K562 (cell line): Measurements from ENCODE around the gene LRRC74B. TPM values are rescaled to one million over a fixed set of nuclear protein-coding genes. Genes with fewer than 3 reads are reported as not detected.

Source experiments
- CBFA2T3 ChIP-seq: fragments of 450-650 bp; IDR thresholded peaks from 2 replicates; pipeline ENCODE4 v1.6.1; 2017
- FIP1L1 ChIP-seq: fragments of 200-400 bp; formaldehyde crosslinking; IDR thresholded peaks from 2 replicates; pipeline ENCODE4 v1.6.1; 2018; ENCODE audit warnings: mild to moderate bottlenecking, low read depth, low read length; ENCODE audit not compliant: poor library complexity, severe bottlenecking
- HMG20A ChIP-seq: fragments of 450-650 bp; formaldehyde crosslinking; conservative IDR thresholded peaks from 2 replicates; pipeline ENCODE4 v1.4.0; 2020; ENCODE audit warnings: mild to moderate bottlenecking, mixed read lengths
- LARP7 ChIP-seq: fragments of 450-650 bp; IDR thresholded peaks from 2 replicates; pipeline ENCODE4 v1.6.1; 2016
- MYBL2 ChIP-seq, 2 experiments: fragments of 450-650 bp in 1 of 2; sonication (generic) in 1 of 2; formaldehyde crosslinking in 1 of 2; IDR thresholded peaks; 2 replicates each; pipeline versions ENCODE4 v1.6.1 to v1.8.1; 2017 to 2022; ENCODE audit warnings: borderline replicate concordance in 1 of 2, inconsistent platforms in 1 of 2, low read depth in 1 of 2, mild to moderate bottlenecking in 1 of 2, missing genetic modification reagents in 1 of 2, moderate library complexity in 1 of 2
- PHF20 ChIP-seq: fragments of 450-650 bp; IDR thresholded peaks from 2 replicates; pipeline ENCODE4 v1.6.1; 2018; ENCODE audit not compliant: partially characterized antibody
- PRDM10 ChIP-seq: fragments of 450-650 bp; IDR thresholded peaks from 2 replicates; pipeline ENCODE4 v1.6.1; 2018; ENCODE audit not compliant: partially characterized antibody
- RREB1 ChIP-seq: fragments of 250-450 bp; sonication (Bioruptor Pico); IDR thresholded peaks from 2 replicates; pipeline ENCODE4 v1.4.0; 2020
- SOX6 ChIP-seq: fragments of 450-650 bp; IDR thresholded peaks from 2 replicates; pipeline ENCODE4 v1.6.1; 2014; ENCODE audit warnings: mild to moderate bottlenecking
- TCFL5 ChIP-seq: fragments of 250-450 bp; sonication (Bioruptor Pico); conservative IDR thresholded peaks from 2 replicates; pipeline ENCODE4 v1.6.1; 2021; ENCODE audit warnings: mild to moderate bottlenecking, moderate library complexity, matching md5 sums
- TFAP4 ChIP-seq: sonication (generic); formaldehyde crosslinking; IDR thresholded peaks from 2 replicates; pipeline ENCODE4 v1.8.0; 2022; ENCODE audit warnings: missing genetic modification reagents, mild to moderate bottlenecking, moderate library complexity, borderline replicate concordance
- U2AF1 ChIP-seq: fragments of 200-400 bp; formaldehyde crosslinking; optimal IDR thresholded peaks from 2 replicates; pipeline ENCODE3; 2017; ENCODE audit warnings: mild to moderate bottlenecking, low read depth, low read length, moderate library complexity
- ZNF431 ChIP-seq: sonication (generic); formaldehyde crosslinking; IDR thresholded peaks from 2 replicates; pipeline ENCODE4 v1.8.0; 2022; ENCODE audit warnings: mild to moderate bottlenecking, missing genetic modification reagents
- ZNF445 ChIP-seq: fragments of 250-450 bp; sonication (Bioruptor Pico); IDR thresholded peaks from 2 replicates; pipeline ENCODE4 v1.4.0; 2020; ENCODE audit warnings: low read depth, mild to moderate bottlenecking, moderate library complexity
- ZNF518B ChIP-seq: fragments of 250-450 bp; sonication (Bioruptor Pico); IDR thresholded peaks from 2 replicates; pipeline ENCODE4 v1.5.0; 2021; ENCODE audit warnings: mild to moderate bottlenecking, moderate library complexity
- polyA plus RNA-seq, 8 experiments: library from polyadenylated mRNA; depleted of rRNA in 4 of 8; stranded (reverse) in 5 of 8; unstranded in 3 of 8; fragments of >200 nt; fragmentation: Nextera tagmentation in 2 of 8; fragmentation: Illumina TruSeq in 1 of 8; extraction: Ambion mirVana in 2 of 8; extraction: Trizol in 1 of 8; gene quantifications; 2 replicates each; pipeline versions ENCODE4 v1.2.1 to v1.2.3, GENCODE V29; 2011 to 2014; ENCODE audit warnings: inconsistent platforms in 1 of 8, missing spikeins in 1 of 8
- total RNA-seq, 7 experiments: library from RNA; depleted of rRNA in 6 of 7; stranded (reverse); fragments of >200 nt in 6 of 7; fragmentation: Illumina TruSeq in 2 of 7; extraction: Trizol in 2 of 7; gene quantifications; 2 replicates each; pipeline versions ENCODE4 v1.2.1 to v1.2.3, GENCODE V29; 2011 to 2021; ENCODE audit warnings: low replicate concordance in 1 of 7

Gene LRRC74B
- total and polyA plus RNA-seq, 9 of the 15 experiments (the other 6 are each of a cell fraction or from before 2014, with no cell fraction given) = not detected

- TF ChIP-seq TCFL5 (CRISPR knock-in tag) = no peak
- TF ChIP-seq FIP1L1 = peak; percentile 22
- no peak for TF ChIP-seq U2AF1
- TF ChIP-seq PHF20 = no peak
- no peak for TF ChIP-seq ZNF445 (CRISPR knock-in tag)
- no peak for TF ChIP-seq TFAP4
- no peak for TF ChIP-seq LARP7
- no peak for TF ChIP-seq MYBL2 (IDR thresholded peaks at IDR 0.05; ENCODE audit: low read depth)
- no peak for TF ChIP-seq MYBL2 (CRISPR knock-in tag; IDR thresholded peaks at IDR 0.05; ENCODE audit: borderline replicate concordance)
- TF ChIP-seq ZNF518B (CRISPR knock-in tag) = no peak
- TF ChIP-seq ZNF431 (CRISPR knock-in tag) = no peak
- TF ChIP-seq RREB1 (CRISPR knock-in tag) = no peak
- no peak for TF ChIP-seq SOX6
- no peak for TF ChIP-seq CBFA2T3
- TF ChIP-seq PRDM10 = no peak
- no peak for TF ChIP-seq HMG20A (CRISPR knock-in tag)
These were observed 15.7 kb upstream of the LRRC74B start (continued) for GRCh38 chr22:21030032-21030431.
